WTC11 (cell line): ENCODE results near the gene FAM110A. TPM values are rescaled to one million over a fixed set of nuclear protein-coding genes. Genes with fewer than 3 reads are reported as not detected.

ENCODE experiments used
- ATAC-seq: fragments of 200-7000 bp; cut with Tn5 transposase; 2 replicates; pipeline ENCODE4 v1.10.0; 2021; ENCODE audit warnings: mild to moderate bottlenecking, moderate library complexity
- CTCF ChIA-PET: fragments of 300-600 bp; sonication (Branson Sonifier 250); formaldehyde crosslinking; loops from one replicate; lab custom pipeline; 2021; ENCODE audit warnings: antibody characterized with exemption; lab: Charles Lee
- POLR2A ChIA-PET: fragments of 350-600 bp; sonication (Branson Sonifier 250); formaldehyde crosslinking; loops from one replicate; lab custom pipeline; 2021; ENCODE audit warnings: antibody characterized with exemption; lab: Charles Lee
- DNase-seq: peaks from one replicate; pipeline ENCODE4 v3.0.0; 2021; ENCODE audit warnings: low spot score
- H3K27ac Mint-ChIP-seq: 2 replicates; pipeline ENCODE4 v1.8.0; 2021; ENCODE audit warnings: mixed read lengths
- H3K27me3 Mint-ChIP-seq: 2 replicates; pipeline ENCODE4 v1.8.0; 2021; ENCODE audit warnings: low read depth, mild to moderate bottlenecking, moderate library complexity, mixed read lengths
- H3K36me3 Mint-ChIP-seq: 2 replicates; pipeline ENCODE4 v1.8.0; 2021; ENCODE audit warnings: mixed read lengths
- H3K4me1 Mint-ChIP-seq: 2 replicates; pipeline ENCODE4 v1.8.0; 2022; ENCODE audit warnings: mixed read lengths
- H3K4me3 Mint-ChIP-seq: 2 replicates; pipeline ENCODE4 v1.8.0; 2021; ENCODE audit warnings: mild to moderate bottlenecking, moderate library complexity, mixed read lengths
- H3K9me3 Mint-ChIP-seq: 2 replicates; pipeline ENCODE4 v1.8.0; 2021; ENCODE audit warnings: mixed read lengths
- CREM ChIP-seq: sonication (generic); formaldehyde crosslinking; IDR thresholded peaks from 2 replicates; pipeline ENCODE4 v1.8.1; 2022; ENCODE audit warnings: mild to moderate bottlenecking, missing genetic modification reagents, moderate library complexity
- ELF4 ChIP-seq: sonication (generic); formaldehyde crosslinking; IDR thresholded peaks from 2 replicates; pipeline ENCODE4 v1.8.1; 2022; ENCODE audit warnings: low read depth, mild to moderate bottlenecking, moderate library complexity, missing genetic modification reagents
- HMGA2 ChIP-seq: fragments of 250-450 bp; sonication (Bioruptor Pico); IDR thresholded peaks from 2 replicates; pipeline ENCODE4 v1.4.0; 2021; ENCODE audit warnings: mild to moderate bottlenecking, moderate library complexity
- KAT7 ChIP-seq: sonication (generic); formaldehyde crosslinking; IDR thresholded peaks from 2 replicates; pipeline ENCODE4 v1.8.1; 2023; ENCODE audit warnings: missing genetic modification reagents, mild to moderate bottlenecking, borderline replicate concordance
- OVOL2 ChIP-seq: fragments of 250-450 bp; sonication (Bioruptor Pico); IDR thresholded peaks from 2 replicates; pipeline ENCODE4 v1.9.0; 2021; ENCODE audit warnings: mild to moderate bottlenecking, borderline replicate concordance
- PRRX2 ChIP-seq: fragments of 250-450 bp; sonication (Bioruptor Pico); IDR thresholded peaks from 2 replicates; pipeline ENCODE4 v1.8.0; 2021; ENCODE audit warnings: mild to moderate bottlenecking
- RELA ChIP-seq: sonication (generic); formaldehyde crosslinking; IDR thresholded peaks from 2 replicates; pipeline ENCODE4 v1.8.1; 2022; ENCODE audit warnings: missing genetic modification reagents, mild to moderate bottlenecking, borderline replicate concordance
- SMAD4 ChIP-seq: sonication (generic); formaldehyde crosslinking; IDR thresholded peaks from 2 replicates; pipeline ENCODE4 v1.8.0; 2022; ENCODE audit warnings: mild to moderate bottlenecking, missing genetic modification reagents
- TEAD4 ChIP-seq: sonication (generic); formaldehyde crosslinking; IDR thresholded peaks from 2 replicates; pipeline ENCODE4 v1.8.0; 2022; ENCODE audit warnings: mild to moderate bottlenecking, missing genetic modification reagents
- ZNF121 ChIP-seq: sonication (generic); formaldehyde crosslinking; IDR thresholded peaks from 2 replicates; pipeline ENCODE4 v1.8.0; 2023; ENCODE audit warnings: missing genetic modification reagents
- ZNF317 ChIP-seq: sonication (generic); formaldehyde crosslinking; IDR thresholded peaks from 2 replicates; pipeline ENCODE4 v1.8.1; 2023; ENCODE audit warnings: low read depth, mild to moderate bottlenecking, moderate library complexity, missing genetic modification reagents, borderline replicate concordance
- total RNA-seq: library from RNA; stranded (reverse); gene quantifications from 3 replicates; pipeline ENCODE4 v1.2.3, GENCODE V29; 2021
- TF ChIP-seq, protein P1 (sequence below): sonication (generic); formaldehyde crosslinking; IDR thresholded peaks from 2 replicates; pipeline ENCODE4 v1.8.1; 2022; ENCODE audit warnings: missing genetic modification reagents, borderline replicate concordance
- TF ChIP-seq, protein P2 (sequence below): sonication (generic); formaldehyde crosslinking; IDR thresholded peaks from 2 replicates; pipeline ENCODE4 v1.8.1; 2022; ENCODE audit warnings: mild to moderate bottlenecking, missing genetic modification reagents, moderate library complexity, borderline replicate concordance
- TF ChIP-seq, protein P3 (sequence below): fragments of 250-450 bp; sonication (Bioruptor Pico); IDR thresholded peaks from 2 replicates; pipeline ENCODE4 v1.9.0; 2021; ENCODE audit warnings: mild to moderate bottlenecking
- TF ChIP-seq, protein P4 (sequence below): sonication (generic); formaldehyde crosslinking; IDR thresholded peaks from 2 replicates; pipeline ENCODE4 v1.8.1; 2023; ENCODE audit warnings: mild to moderate bottlenecking, missing genetic modification reagents, moderate library complexity
- TF ChIP-seq, protein P5 (sequence below): sonication (generic); formaldehyde crosslinking; IDR thresholded peaks from 2 replicates; pipeline ENCODE4 v1.8.0; 2022; ENCODE audit warnings: mild to moderate bottlenecking, missing genetic modification reagents
- TF ChIP-seq, protein P6 (sequence below): fragments of 250-450 bp; sonication (Bioruptor Pico); IDR thresholded peaks from 2 replicates; pipeline ENCODE4 v1.9.0; 2021; ENCODE audit warnings: mild to moderate bottlenecking, borderline replicate concordance

FAM110A gene
- total RNA-seq, 1 experiment from 2014 or later, result 18.8 TPM

DNA sequence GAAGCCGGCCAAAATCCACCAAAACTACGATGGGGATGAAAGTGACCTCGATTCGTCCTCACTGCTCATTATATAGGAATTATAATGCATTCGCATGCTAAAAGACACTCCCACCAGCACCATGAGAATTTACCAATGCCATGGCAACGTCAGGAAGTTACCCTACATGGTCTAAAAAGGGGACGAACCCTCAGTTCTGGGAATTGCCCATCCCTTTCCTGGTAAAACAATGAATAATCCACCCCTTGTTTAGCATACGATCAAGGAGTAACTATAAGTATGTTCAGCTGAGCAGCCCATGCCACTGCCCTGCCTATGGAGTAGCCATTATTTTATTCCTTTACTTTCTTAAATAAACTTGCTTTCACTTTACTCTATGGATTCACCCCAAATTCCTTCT, 20.1 kb upstream of the FAM110A start:
- ChIA-PET CTCF (interaction anchor here (3.4 kb wide), 1 partner anchor 301 kb away, joined by 10 read pairs; no protein-coding TSS in a partner anchor), POLR2A (no interaction called here)
- H3K4me1 Mint-ChIP-seq, result peaks cover 4% of the 10 kb centered on the region; the same call in 1 of the 2 replicates
- H3K27me3 Mint-ChIP-seq, result peaks cover 4% of the 10 kb centered on the region
- H3K27ac Mint-ChIP-seq, result no peak overlapping the region
- peaks cover 24% of the 10 kb centered on the region for H3K9me3 Mint-ChIP-seq
- peaks cover 16% of the 10 kb centered on the region for H3K36me3 Mint-ChIP-seq
- ATAC-seq (no peak), DNase-seq (no peak)
- TF ChIP-seq SMAD4 (CRISPR knock-in tag) (no peak), ZNF121 (no peak), RELA (CRISPR knock-in tag) (no peak), TEAD4 (no peak), ZNF317 (no peak), HMGA2 (CRISPR knock-in tag) (no peak)
- TF ChIP-seq, protein P1, sequence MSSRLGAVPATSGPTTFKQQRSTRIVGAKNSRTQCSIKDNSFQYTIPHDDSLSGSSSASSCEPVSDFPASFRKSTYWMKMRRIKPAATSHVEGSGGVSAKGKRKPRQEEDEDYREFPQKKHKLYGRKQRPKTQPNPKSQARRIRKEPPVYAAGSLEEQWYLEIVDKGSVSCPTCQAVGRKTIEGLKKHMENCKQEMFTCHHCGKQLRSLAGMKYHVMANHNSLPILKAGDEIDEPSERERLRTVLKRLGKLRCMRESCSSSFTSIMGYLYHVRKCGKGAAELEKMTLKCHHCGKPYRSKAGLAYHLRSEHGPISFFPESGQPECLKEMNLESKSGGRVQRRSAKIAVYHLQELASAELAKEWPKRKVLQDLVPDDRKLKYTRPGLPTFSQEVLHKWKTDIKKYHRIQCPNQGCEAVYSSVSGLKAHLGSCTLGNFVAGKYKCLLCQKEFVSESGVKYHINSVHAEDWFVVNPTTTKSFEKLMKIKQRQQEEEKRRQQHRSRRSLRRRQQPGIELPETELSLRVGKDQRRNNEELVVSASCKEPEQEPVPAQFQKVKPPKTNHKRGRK, result no peak
- TF ChIP-seq, protein P2, sequence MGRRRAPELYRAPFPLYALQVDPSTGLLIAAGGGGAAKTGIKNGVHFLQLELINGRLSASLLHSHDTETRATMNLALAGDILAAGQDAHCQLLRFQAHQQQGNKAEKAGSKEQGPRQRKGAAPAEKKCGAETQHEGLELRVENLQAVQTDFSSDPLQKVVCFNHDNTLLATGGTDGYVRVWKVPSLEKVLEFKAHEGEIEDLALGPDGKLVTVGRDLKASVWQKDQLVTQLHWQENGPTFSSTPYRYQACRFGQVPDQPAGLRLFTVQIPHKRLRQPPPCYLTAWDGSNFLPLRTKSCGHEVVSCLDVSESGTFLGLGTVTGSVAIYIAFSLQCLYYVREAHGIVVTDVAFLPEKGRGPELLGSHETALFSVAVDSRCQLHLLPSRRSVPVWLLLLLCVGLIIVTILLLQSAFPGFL (CRISPR knock-in tag), result no peak
- TF ChIP-seq, protein P3, sequence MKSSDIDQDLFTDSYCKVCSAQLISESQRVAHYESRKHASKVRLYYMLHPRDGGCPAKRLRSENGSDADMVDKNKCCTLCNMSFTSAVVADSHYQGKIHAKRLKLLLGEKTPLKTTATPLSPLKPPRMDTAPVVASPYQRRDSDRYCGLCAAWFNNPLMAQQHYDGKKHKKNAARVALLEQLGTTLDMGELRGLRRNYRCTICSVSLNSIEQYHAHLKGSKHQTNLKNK (CRISPR knock-in tag), result no peak
- TF ChIP-seq, protein P4, sequence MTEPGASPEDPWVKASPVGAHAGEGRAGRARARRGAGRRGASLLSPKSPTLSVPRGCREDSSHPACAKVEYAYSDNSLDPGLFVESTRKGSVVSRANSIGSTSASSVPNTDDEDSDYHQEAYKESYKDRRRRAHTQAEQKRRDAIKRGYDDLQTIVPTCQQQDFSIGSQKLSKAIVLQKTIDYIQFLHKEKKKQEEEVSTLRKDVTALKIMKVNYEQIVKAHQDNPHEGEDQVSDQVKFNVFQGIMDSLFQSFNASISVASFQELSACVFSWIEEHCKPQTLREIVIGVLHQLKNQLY, result no peak
- TF ChIP-seq, protein P5, sequence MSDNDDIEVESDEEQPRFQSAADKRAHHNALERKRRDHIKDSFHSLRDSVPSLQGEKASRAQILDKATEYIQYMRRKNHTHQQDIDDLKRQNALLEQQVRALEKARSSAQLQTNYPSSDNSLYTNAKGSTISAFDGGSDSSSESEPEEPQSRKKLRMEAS, result no peak
- H3K4me3 Mint-ChIP-seq, result no peak overlapping the region

DNA sequence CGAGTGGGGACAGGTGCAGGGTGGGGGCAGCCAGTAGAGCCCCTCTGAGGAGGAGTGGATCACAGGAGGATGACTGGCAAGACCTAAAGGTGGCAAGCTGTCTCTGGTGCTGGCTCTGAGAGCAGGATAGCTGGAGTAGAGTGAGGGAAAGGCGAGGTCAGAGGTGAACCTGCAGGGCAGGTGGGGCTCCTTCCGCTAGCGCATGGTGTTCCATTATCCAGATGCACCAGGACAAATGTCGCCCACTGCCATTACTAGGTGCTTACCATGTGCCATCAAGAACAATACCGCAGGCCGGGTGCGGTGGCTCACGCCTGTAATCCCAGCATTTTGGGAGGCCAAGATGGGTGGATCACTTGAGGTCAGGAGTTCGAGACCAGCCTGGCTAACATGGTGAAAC, 18.3 kb upstream of the FAM110A start:
- TF ChIP-seq KAT7, result no peak
- TF ChIP-seq OVOL2 (CRISPR knock-in tag), result no peak
- no peak for TF ChIP-seq ELF4
- TF ChIP-seq PRRX2 (CRISPR knock-in tag), result no peak
- TF ChIP-seq CREM (CRISPR knock-in tag), result no peak
- TF ChIP-seq, protein P6, sequence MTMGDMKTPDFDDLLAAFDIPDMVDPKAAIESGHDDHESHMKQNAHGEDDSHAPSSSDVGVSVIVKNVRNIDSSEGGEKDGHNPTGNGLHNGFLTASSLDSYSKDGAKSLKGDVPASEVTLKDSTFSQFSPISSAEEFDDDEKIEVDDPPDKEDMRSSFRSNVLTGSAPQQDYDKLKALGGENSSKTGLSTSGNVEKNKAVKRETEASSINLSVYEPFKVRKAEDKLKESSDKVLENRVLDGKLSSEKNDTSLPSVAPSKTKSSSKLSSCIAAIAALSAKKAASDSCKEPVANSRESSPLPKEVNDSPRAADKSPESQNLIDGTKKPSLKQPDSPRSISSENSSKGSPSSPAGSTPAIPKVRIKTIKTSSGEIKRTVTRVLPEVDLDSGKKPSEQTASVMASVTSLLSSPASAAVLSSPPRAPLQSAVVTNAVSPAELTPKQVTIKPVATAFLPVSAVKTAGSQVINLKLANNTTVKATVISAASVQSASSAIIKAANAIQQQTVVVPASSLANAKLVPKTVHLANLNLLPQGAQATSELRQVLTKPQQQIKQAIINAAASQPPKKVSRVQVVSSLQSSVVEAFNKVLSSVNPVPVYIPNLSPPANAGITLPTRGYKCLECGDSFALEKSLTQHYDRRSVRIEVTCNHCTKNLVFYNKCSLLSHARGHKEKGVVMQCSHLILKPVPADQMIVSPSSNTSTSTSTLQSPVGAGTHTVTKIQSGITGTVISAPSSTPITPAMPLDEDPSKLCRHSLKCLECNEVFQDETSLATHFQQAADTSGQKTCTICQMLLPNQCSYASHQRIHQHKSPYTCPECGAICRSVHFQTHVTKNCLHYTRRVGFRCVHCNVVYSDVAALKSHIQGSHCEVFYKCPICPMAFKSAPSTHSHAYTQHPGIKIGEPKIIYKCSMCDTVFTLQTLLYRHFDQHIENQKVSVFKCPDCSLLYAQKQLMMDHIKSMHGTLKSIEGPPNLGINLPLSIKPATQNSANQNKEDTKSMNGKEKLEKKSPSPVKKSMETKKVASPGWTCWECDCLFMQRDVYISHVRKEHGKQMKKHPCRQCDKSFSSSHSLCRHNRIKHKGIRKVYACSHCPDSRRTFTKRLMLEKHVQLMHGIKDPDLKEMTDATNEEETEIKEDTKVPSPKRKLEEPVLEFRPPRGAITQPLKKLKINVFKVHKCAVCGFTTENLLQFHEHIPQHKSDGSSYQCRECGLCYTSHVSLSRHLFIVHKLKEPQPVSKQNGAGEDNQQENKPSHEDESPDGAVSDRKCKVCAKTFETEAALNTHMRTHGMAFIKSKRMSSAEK (CRISPR knock-in tag), result no peak
- H3K4me1 Mint-ChIP-seq, result peaks cover 4% of the 10 kb centered on the region; the same call in 1 of the 2 replicates
- no peak overlapping the region for H3K4me3 Mint-ChIP-seq
- no peak overlapping the region for H3K27ac Mint-ChIP-seq
- CTCF ChIA-PET, result interaction anchor here (1.0 to 3.4 kb wide), 8 partner anchors 25 to 299 kb away, joined by 3 to 25 read pairs (median 6); no protein-coding TSS in a partner anchor
- ATAC-seq (no peak), DNase-seq (no peak)
- POLR2A ChIA-PET, result no interaction called here
- H3K9me3 Mint-ChIP-seq, result peaks cover 9% of the 10 kb centered on the region
- peaks cover 2% of the 10 kb centered on the region for H3K27me3 Mint-ChIP-seq
- H3K36me3 Mint-ChIP-seq, result peaks cover 2% of the 10 kb centered on the region
